22Rv1 (cell line): Measurements from ENCODE around the gene COX4I1.

Source experiments
- H3K27ac ChIP-seq: fragments of 450-650 bp; 2 replicates; pipeline ENCODE4 v1.5.1; 2017
- ZFX ChIP-seq: fragments of 450-650 bp; IDR thresholded peaks from 2 replicates; pipeline ENCODE4 v1.6.1; 2017; ENCODE audit warnings: antibody characterized with exemption, borderline replicate concordance
- TF ChIP-seq, protein P1 (sequence below): fragments of 450-650 bp; IDR thresholded peaks from 2 replicates; pipeline ENCODE4 v1.5.1; 2017; ENCODE audit warnings: mild to moderate bottlenecking

COX4I1 gene

DNA sequence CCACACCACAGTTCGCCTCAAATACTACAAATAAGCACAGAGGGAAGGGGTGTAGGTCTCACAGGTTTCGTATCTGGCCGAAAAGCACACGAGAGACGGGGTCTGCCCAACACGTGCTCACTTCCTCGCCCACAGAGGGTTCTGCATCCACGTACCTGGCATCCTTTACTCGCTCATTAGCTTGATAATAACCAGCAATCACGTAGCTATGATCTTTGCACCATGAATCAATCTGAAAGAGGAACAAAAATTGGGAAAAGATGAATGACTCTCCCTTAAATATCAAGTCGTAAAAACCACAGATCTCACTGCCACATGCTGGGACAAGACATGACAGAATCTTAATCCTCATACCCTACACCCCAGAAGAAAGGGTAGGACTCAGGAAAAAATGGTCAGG, 10.7 kb upstream of the COX4I1 start:
- H3K27ac ChIP-seq, result no peak overlapping the region
- TF ChIP-seq, protein P1, sequence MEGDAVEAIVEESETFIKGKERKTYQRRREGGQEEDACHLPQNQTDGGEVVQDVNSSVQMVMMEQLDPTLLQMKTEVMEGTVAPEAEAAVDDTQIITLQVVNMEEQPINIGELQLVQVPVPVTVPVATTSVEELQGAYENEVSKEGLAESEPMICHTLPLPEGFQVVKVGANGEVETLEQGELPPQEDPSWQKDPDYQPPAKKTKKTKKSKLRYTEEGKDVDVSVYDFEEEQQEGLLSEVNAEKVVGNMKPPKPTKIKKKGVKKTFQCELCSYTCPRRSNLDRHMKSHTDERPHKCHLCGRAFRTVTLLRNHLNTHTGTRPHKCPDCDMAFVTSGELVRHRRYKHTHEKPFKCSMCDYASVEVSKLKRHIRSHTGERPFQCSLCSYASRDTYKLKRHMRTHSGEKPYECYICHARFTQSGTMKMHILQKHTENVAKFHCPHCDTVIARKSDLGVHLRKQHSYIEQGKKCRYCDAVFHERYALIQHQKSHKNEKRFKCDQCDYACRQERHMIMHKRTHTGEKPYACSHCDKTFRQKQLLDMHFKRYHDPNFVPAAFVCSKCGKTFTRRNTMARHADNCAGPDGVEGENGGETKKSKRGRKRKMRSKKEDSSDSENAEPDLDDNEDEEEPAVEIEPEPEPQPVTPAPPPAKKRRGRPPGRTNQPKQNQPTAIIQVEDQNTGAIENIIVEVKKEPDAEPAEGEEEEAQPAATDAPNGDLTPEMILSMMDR, result no peak
- no peak for TF ChIP-seq ZFX

DNA sequence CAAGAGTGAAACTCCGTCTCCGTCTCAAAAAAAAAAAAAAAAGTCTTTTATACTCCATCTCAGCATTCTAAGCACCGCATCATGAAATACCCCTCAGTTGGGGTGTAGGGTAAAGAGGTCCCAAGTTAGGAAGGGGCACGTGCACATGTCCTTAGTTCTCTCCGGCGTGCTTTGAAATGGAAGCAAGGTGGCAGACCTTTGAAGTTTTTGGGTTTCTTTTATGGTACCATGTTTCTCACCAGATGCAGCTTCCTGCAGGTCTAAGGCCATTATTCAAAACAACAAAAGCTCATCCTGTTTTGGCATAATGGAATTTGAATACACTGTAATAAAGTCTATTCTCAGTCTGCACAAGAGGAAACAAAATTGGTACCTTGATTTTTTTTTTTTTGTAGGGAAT, 9.7 kb upstream of the COX4I1 start:
- no peak for TF ChIP-seq ZFX
- TF ChIP-seq, protein P1, result no peak

DNA sequence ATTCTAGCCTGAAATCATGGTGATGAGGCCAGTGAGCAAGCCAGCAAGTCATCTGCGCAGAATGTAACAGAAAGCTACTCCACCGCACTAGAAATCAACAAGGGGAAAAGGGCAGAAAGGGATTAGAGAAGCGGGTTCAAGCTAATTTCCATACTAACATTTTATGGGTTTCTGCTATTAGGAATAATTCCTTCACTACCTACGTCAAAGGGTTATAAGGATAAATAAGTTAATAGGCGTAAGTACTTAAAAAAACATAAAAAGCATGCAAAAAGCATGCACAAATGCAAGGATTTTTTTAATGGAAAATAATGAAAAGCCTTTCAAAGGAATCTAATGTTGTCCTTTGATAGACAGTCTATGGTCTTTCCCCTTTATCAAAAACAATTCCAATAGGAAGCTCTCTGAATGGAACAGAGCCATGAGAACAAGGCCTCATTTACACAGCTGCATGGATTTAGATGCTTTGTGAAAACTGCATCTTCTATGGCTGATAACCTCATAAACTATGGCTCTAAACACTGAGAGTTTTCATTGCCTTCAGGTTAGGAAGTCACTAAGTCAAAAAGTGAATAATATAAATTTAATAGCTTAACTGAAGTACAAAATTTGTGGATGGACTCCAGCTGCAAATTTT, 5.7 kb upstream of the COX4I1 start:
- TF ChIP-seq, protein P1, result no peak
- TF ChIP-seq ZFX, result no peak
- H3K27ac ChIP-seq, result no peak overlapping the region

More for the DNA sequence above, 9.7 kb upstream of the COX4I1 start:
- no peak overlapping the region for H3K27ac ChIP-seq

DNA sequence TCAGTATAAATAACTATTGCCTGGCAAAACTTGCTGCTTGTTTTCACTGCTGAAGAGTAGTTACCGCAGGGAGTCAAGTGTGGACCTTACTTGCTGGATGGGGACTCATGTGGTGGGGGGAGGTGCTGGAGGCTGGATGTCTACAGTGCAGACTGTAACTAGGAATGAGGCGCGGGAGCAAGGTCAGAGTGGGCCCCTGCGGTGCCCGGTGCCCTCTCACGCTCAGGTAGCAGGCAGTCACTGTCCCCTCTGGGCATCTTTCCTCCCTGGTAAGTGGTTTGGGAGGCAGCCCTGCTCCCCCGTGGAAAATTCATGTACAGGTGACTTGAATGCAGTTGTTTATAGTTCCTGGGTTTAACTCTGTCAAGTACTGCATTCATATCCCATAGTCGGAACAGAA, 4.8 kb upstream of the COX4I1 start:
- no peak for TF ChIP-seq ZFX
- TF ChIP-seq, protein P1, result no peak
- H3K27ac ChIP-seq, result no peak overlapping the region

DNA sequence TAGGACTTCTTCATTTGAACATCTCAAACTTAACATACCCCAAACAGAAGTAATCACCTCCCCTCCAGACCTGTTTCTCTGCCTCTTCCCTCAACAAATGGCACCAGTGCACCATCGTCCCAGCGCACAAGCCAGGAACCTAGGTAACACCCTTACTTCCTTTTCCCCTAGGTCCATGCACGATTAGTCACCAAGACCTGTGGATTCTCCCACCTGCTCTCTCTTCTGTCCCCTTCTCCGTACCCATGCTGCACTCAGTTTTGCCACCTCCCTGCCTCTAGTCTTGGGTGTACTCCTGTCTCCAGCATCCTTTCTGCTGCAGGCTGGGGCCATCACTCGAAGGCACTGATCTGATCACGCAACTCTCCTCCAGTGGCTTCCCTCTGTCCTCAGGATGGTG, 3.3 kb upstream of the COX4I1 start:
- no peak for TF ChIP-seq ZFX
- TF ChIP-seq, protein P1, result no peak
- H3K27ac ChIP-seq, result no peak overlapping the region

DNA sequence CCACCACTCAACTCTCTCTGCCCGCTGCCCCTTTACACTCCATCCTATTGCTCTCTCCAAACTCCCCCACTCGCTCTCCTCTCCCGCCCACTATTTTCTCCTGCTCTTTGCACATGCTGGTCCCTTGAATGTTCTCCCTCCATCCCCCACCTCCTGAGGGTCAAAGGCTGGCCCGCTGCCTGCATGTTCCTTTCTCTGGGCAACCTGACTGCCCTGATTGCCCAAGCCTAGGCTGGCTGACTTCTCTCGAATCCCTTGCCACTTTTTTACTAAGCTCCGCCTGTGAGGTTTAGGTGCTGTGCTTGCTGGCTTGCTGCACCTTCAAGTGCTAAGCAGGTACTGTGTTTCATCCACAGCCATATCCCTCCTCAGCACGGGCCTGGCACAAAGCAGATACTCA, 2.9 kb upstream of the COX4I1 start:
- no peak for TF ChIP-seq ZFX
- no peak overlapping the region for H3K27ac ChIP-seq

DNA sequence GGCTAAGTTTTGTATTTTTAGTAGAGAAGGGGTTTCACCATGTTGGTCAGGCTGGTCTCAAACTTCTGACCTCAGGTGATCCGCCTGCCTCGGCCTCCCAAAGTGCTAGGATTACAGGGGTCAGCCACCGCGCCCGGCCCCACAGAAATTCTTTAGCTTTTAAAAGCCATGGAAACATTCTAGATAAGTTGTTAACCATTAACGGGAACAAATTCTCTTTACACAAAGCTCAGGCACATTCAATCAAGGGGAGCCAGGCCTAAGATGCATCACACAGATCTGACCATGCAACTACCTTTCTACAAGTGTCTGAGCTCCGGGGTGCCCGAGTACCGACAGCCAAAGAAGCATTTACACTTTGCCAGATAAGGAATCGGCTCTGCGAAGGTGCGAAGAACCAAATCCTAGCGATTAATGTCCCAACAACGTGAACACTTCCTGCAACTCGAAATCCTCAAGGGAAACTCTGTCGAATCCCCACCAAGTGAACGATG, 1.2 kb upstream of the COX4I1 start:
- TF ChIP-seq, protein P1, result no peak
- TF ChIP-seq ZFX, result no peak
- peak overlapping the region; percentile 89 for H3K27ac ChIP-seq
